Measurements from ENCODE around the gene TXNL1. TPM values are rescaled to one million over a fixed set of nuclear protein-coding genes. Genes with fewer than 3 reads are reported as not detected.

The TXNL1 gene
- total RNA-seq, 1 experiment from 2014 or later: 131 TPM

- ChIA-PET POLR2A (ENCODE audit: low non-redundant PET) (no interaction called here), CTCF (no interaction called here)
- intact Hi-C loops (cut with micrococcal nuclease; ENCODE audit: unreplicated experiment): no loop called here
- DNase-seq (ENCODE audit: low spot score): no peak
- H3K9me3 ChIP-seq (ENCODE audit: low read depth, low read length, poor library complexity, severe bottlenecking): no peaks in the 10 kb centered on the region
- no TSS peak for BruUV-seq (replicated peaks)
- H3K36me3 ChIP-seq (ENCODE audit: insufficient read depth, low read length, poor library complexity, severe bottlenecking): no peaks in the 10 kb centered on the region
- no peaks in the 10 kb centered on the region for H3K27me3 ChIP-seq (replicated peaks; ENCODE audit: insufficient read depth, low read depth, low read length, poor library complexity)
- no peaks in the 10 kb centered on the region for H3K4me1 ChIP-seq (ENCODE audit: insufficient read depth, low read length, poor library complexity, severe bottlenecking)
- no peak overlapping the region for H3K27ac ChIP-seq (ENCODE audit: low read depth, low read length, poor library complexity, severe bottlenecking)
- TF ChIP-seq EZH2 (IDR thresholded peaks at IDR 0.05; ENCODE audit: borderline replicate concordance, low read depth, low read length, poor library complexity, severe bottlenecking): no peak
- TF ChIP-seq CTCF (conservative IDR thresholded peaks at IDR 0.05; ENCODE audit: low read depth, low read length): no peak
- no peak overlapping the region for H3K4me3 ChIP-seq (ENCODE audit: low read depth, low read length, poor library complexity, severe bottlenecking)
Observed at GRCh38 chr18:56662902-56663301, 24.5 kb upstream of the TXNL1 start.

GRCh38 chr18:56662502-56662901, 24.1 kb upstream of the TXNL1 start:
- BruUV-seq (replicated peaks): no TSS peak
- Histone ChIP-seq H3K36me3 (ENCODE audit: insufficient read depth, low read length, poor library complexity, severe bottlenecking) (no peaks in the 10 kb centered on the region), H3K9me3 (ENCODE audit: low read depth, low read length, poor library complexity, severe bottlenecking) (no peaks in the 10 kb centered on the region), H3K4me1 (ENCODE audit: insufficient read depth, low read length, poor library complexity, severe bottlenecking) (no peaks in the 10 kb centered on the region), H3K27me3 (replicated peaks; ENCODE audit: insufficient read depth, low read depth, low read length, poor library complexity) (no peaks in the 10 kb centered on the region), H3K4me3 (ENCODE audit: low read depth, low read length, poor library complexity, severe bottlenecking) (no peak overlapping the region), H3K27ac (ENCODE audit: low read depth, low read length, poor library complexity, severe bottlenecking) (no peak overlapping the region)
- ChIA-PET POLR2A (ENCODE audit: low non-redundant PET) (no interaction called here), CTCF (no interaction called here)
- TF ChIP-seq EZH2 (IDR thresholded peaks at IDR 0.05; ENCODE audit: borderline replicate concordance, low read depth, low read length, poor library complexity, severe bottlenecking) (no peak), CTCF (conservative IDR thresholded peaks at IDR 0.05; ENCODE audit: low read depth, low read length) (no peak)
- intact Hi-C loops (cut with micrococcal nuclease; ENCODE audit: unreplicated experiment): no loop called here
- no peak for DNase-seq (ENCODE audit: low spot score)

- no peak for TF ChIP-seq CTCF (conservative IDR thresholded peaks at IDR 0.05; ENCODE audit: low read depth, low read length)
- no peak for TF ChIP-seq EZH2 (IDR thresholded peaks at IDR 0.05; ENCODE audit: borderline replicate concordance, low read depth, low read length, poor library complexity, severe bottlenecking)
- BruUV-seq (replicated peaks): no TSS peak
- Histone ChIP-seq H3K27ac (ENCODE audit: low read depth, low read length, poor library complexity, severe bottlenecking) (no peak overlapping the region), H3K9me3 (ENCODE audit: low read depth, low read length, poor library complexity, severe bottlenecking) (no peaks in the 10 kb centered on the region), H3K27me3 (replicated peaks; ENCODE audit: insufficient read depth, low read depth, low read length, poor library complexity) (no peaks in the 10 kb centered on the region), H3K4me1 (ENCODE audit: insufficient read depth, low read length, poor library complexity, severe bottlenecking) (no peaks in the 10 kb centered on the region), H3K36me3 (ENCODE audit: insufficient read depth, low read length, poor library complexity, severe bottlenecking) (no peaks in the 10 kb centered on the region), H3K4me3 (ENCODE audit: low read depth, low read length, poor library complexity, severe bottlenecking) (no peak overlapping the region)
- intact Hi-C loops (cut with micrococcal nuclease; ENCODE audit: unreplicated experiment): no loop called here
- POLR2A ChIA-PET (ENCODE audit: low non-redundant PET): no interaction called here
- CTCF ChIA-PET: no interaction called here
- no peak for DNase-seq (ENCODE audit: low spot score)
Observed at GRCh38 chr18:56662063-56662408, 23.6 kb upstream of the TXNL1 start.
